Right ventricle myocardium superior (tissue), 1 donor: Measurements from ENCODE around the gene MYOCD. TPM values are rescaled to one million over a fixed set of nuclear protein-coding genes. Genes with fewer than 3 reads are reported as not detected.
A peak's percentile ranks its signal among the peaks of the same experiment; 100 is the strongest.
"Not testable (repeated sequence)": the region's sequence is repeated elsewhere in the genome, so short reads cannot be mapped to it uniquely, and the experiment has no call there.

ENCODE experiments used
- ATAC-seq: fragments of 200-7000 bp; cut with Tn5 transposase; one replicate; pipeline ENCODE4 v1.9.1; 2020; ENCODE audit warnings: mild to moderate bottlenecking; ENCODE audit not compliant: poor library complexity
- DNase-seq: peaks from one replicate; pipeline ENCODE4 v3.0.0-alpha.2; 2020
- intact Hi-C: fragments of 100-400 bp; cut with DNase I; formaldehyde crosslinking; loops from one replicate; pipeline ENCODE4 v1.11.2; 2022
- long read RNA-seq: library from polyadenylated mRNA; unstranded; transcript quantifications from one replicate; pipeline ENCODE4 v2.0.0, GENCODE V29; 2021
- total RNA-seq: library from RNA; stranded (reverse); fragmentation: NEBNext Ultra II Directional; extraction: Animal tissue kit (Norgen Biotek cat#: 25700); gene quantifications from one replicate; pipeline ENCODE4 v1.2.1, GENCODE V29; 2021
- donor health status: DM: no; HTN: yes; CAD: no; lungs with severe emphysema.

Gene MYOCD
- total RNA-seq = 33.7 TPM
- long read RNA-seq, partial matches to known transcripts = 7 of 15 reads
- long read RNA-seq, other reads (novel, unspliced or antisense) = 8 of 15 reads

- intact Hi-C loops = loop anchor here (2.0 to 10.0 kb wide), 5 partner anchors 77 to 481 kb away; no protein-coding TSS in a partner anchor
Observed at GRCh38 chr17:12665263-12666210, at the start of gene MYOCD. MYOCD (plus strand) TSS chr17:12665890; CDS start chr17:12666189, 299 bp downstream.

DNA sequence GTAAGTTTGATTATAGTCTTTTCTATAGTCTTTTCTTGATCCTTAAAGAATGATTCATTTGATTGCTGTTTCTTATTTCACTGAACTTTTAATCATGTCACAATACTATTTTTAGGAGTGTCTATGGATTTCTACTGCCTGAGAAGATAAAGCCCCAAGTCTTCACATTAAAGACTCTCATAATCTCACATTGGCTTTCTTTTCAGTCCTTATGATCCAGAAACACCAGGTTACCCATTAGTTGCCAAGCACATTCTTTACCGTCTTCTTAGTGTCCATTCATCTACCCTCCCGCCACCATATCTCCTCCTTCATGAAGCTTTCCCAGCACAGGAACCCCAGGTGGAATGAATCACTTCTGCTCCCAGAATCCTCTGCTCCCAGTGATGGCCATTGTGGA is 49.5 kb upstream of the MYOCD start:
- intact Hi-C loops = no loop called here
- ATAC-seq (no peak), DNase-seq (no peak)

More at GRCh38 chr17:12665263-12666210, at the start of gene MYOCD:
- DNase-seq (peak; percentile 70), ATAC-seq (peak; percentile 72)

GRCh38 chr17:12618557-12618956 is 47.1 kb upstream of the MYOCD start:
- no peak for DNase-seq
- intact Hi-C loops = no loop called here

DNA sequence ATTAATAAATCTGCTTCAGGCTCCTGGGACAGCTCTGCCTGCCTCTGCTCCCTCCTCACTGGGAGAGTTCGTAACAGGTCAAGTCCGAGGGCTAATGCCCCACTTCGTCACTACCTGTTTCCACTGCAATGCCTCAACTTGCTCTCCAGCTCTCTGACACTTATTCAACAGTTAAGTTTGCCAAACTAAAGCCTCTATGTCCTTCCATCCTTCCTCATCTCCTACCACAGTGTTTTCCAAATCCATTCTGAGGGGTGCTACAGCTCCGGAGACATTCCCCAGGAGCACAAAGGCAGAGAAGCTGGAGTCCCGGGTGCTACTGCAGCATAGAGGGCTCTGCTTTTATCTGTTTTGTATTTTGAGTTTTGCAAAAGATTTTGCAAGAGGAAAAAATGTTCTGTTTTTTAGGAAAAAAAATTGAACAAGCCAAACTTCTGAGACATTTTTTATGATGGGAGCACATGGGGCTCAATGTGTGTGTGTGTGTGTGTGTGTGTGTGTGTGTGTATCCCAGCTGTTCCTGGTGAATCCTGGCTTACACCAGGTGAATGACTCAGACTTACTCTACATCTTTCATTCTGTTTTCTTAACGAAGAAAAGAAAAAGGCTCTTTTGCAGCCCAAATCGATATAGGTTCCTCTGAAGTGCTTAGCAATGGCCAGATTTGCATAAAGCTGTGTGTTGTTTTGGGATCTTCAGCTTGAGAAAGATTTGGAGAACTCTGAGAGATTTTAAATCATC is 46.1 kb upstream of the MYOCD start:
- ATAC-seq (no peak), DNase-seq (no peak)
- intact Hi-C loops = no loop called here

More at GRCh38 chr17:12618557-12618956, 47.1 kb upstream of the MYOCD start:
- ATAC-seq = no peak

DNA sequence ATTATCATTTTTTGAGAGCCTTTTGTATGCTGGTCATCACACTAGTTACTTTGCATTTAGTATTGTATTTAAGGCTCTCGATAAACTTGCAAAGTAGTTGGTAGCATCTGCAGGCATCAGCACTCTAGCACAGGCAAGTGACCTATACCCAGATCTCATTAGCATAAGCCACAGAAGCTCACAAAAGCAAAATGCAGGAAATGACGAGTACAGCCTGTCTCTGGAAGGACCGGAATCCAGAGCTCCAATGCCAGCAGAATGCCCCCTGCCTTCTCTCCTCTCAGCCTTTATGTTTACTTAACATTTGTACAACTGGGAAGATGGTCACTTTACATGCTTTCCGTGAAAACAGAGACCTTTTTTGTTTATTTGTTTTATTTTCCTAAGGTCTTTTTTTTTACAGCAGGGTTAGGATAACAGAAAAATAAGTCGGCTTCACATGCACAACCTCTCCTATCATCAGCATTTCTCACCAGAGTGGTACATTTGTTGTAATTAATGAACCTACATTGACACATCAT is 45.4 kb upstream of the MYOCD start:
- DNase-seq (no peak), ATAC-seq (no peak)
- intact Hi-C loops = no loop called here

DNA sequence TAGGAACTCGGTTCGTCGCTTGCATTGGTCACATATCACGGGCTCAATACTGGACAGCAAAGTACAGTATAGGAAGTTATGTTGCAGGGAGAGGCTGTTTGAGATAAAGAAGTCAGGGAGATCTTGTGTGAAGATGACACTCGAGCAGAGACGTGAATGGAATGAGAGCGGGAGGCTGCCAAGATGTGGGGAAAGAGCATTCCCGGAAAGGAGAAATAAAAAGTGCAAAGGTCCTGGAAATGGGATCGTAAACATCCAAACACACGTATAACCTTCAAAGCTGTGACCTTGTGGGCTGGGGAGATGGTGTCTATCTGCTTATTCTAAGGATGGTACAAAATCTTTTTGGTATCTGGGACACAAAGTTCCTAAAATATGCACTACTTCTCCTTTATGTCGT is 43.0 kb upstream of the MYOCD start:
- intact Hi-C loops = no loop called here
- no peak for DNase-seq
- no peak for ATAC-seq

- DNase-seq (no peak), ATAC-seq (peak; percentile 59)
- intact Hi-C loops = no loop called here
Observed at GRCh38 chr17:12623220-12623848, 42.4 kb upstream of the MYOCD start.

DNA sequence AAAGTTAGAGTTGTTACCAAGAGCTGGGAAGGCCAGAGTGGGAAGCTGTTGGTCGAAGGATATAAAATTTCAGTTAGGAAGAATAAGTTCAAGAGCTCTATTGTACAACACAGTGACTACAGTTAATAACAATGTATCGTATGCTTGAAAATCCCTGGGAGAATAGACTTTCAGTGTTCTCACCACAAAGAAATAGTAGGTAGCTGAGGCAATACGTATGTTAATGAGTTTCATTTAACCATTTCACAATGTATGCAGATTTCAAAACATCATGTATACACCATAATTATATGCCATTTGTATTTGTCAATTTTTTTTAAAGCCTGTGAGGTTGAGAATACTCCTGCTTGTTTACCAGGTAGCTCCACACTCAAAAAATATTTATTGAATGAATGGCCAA is 41.5 kb upstream of the MYOCD start:
- no peak for DNase-seq
- no peak for ATAC-seq
- intact Hi-C loops = no loop called here

DNA sequence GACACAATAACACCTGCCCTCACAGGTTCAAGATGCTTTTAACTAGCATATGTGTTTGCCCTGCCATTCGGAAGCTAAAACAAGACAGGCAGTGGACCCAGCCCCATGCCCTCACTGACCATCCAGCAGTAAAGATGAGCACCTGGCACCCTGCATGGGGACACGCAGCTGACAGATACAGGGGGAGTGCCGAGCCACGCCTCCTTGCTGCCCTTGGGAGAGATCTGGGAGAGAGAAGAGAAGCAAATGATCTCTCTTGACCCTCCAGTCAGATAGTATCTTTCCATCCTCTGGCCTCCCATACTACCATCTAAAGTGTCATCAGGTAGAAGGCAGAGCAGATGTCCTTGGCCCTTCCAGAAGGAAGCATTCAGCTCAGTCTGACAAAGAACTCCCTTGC is 40.6 kb upstream of the MYOCD start:
- DNase-seq = no peak
- intact Hi-C loops = no loop called here
- ATAC-seq = no peak

- intact Hi-C loops = no loop called here
- no peak for DNase-seq
Observed at GRCh38 chr17:12627177-12627629, 38.5 kb upstream of the MYOCD start.

DNA sequence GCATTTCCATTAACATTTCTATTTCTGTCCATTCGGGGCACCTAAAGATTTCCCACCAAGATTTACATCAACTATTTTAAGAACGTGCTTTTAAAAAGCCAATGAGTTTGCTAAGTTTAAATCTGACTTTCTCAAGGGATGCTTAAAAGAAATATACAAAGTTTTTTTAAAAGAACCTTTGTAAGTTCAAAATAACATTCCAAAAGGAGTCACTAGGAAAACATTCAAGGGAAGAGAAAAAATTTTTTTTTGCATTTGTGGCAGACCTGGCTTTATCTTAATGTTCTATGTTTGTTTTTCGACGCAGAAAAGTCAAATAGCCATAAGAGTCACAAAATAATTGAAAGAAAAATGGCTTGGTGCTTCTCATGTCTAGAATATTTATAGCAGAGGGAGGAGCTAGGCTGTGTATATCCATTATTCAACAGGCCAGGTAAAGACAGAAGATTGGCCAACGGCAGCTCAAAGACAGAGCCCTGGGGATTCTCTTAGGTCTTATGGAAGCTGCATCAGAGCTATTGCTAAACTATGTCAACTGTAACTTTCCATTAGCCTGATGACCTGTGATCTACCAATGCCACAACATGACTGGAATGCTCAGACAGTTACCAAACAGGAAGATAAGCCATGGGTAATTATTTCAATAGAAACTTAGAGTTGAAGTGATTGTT is 37.8 kb upstream of the MYOCD start:
- DNase-seq (no peak), ATAC-seq (no peak)
- intact Hi-C loops = no loop called here

More at GRCh38 chr17:12627177-12627629, 38.5 kb upstream of the MYOCD start:
- ATAC-seq = peak; percentile 39

DNA sequence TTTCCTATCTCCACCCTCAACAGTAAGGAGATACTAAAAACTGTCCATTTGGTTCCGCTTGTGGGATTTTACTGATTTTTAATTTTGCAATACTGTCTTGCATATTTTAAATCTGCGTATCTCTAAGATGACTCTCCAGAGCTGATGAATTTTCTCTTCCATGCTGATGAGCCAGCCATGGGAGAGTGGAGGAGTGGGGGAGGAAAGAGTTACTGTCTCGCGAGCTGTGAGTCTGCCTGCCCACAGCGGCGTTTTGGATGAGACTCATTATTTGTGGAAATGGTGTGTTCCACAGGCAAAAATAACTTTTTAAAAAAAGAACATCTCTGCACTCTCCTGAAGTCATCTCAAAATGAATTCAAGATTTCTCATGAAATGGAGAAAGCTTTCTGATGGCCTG is 34.6 kb upstream of the MYOCD start:
- intact Hi-C loops = no loop called here
- no peak for DNase-seq
- no peak for ATAC-seq

- intact Hi-C loops = no loop called here
- no peak for ATAC-seq
- no peak for DNase-seq
Observed at GRCh38 chr17:12632785-12633184, 32.9 kb upstream of the MYOCD start.

DNA sequence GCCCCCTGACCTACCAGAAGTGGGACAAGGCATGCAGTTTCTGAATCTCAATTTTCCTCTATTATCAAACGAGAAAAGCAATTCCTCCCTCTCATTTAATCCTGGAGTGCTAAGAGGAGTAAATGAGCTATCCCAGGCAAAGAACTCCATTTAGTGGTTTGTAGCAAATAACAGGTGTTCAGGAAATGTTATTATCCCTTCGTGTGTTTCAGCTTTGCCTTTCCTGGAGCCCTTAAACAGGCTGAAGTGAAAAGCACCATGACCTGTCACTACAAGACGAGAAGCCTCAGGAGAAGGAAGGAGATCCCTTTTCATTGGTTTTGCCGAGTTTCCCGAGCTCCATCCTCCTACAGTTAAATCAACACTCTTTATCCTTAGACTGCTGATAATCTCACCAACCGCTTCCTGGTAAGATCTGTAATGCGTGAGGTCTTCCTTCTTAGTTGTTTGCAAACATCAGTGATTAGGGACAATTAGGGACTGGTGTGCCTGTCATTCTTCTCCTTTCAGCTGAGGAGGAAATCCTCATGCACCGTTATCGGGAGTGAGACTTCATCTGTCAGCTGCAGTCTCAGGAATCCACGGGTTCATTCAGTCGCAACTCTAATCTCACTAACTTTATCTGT is 30.8 kb upstream of the MYOCD start:
- intact Hi-C loops = no loop called here
- ATAC-seq (no peak), DNase-seq (no peak)

DNA sequence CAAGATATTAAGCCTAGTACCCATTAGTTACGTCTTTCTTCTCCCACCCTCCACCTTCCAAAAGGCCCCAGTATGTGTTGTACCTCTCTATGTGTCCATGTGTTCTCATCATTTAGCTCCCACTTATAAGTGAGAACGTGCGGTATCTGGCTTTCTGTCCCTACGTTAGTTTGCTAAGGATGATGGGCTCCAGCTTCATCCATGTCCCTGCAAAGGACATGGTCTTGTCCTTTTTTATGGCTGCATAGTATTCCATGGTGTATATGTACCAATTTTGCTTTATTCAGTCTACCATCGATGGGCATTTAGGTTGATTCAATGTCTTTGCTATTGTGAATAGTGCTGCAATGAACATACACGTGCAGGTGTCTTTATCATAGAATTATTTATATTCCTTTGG is 29.7 kb upstream of the MYOCD start:
- ATAC-seq, intact Hi-C loops, DNase-seq: not testable (repeated sequence)

DNA sequence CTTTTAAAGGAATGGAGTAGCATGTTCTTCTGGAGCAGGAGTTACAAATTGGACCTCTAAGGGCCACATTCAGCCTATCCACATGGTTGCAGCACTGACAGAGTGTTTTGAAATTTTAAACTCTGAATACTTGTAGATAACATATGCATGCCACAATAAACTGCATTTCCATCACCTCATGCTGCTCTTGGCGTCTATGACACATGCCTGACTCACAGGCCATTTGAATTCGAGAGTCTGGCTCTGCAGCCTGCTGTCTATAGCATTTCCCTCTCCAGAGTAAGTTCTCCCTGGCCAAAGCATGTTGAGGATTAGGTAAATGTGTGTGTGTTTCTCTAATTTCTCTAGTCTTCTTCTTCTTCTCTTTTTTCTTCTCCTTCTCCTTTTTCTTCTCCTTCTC is 28.7 kb upstream of the MYOCD start:
- ATAC-seq = no peak
- DNase-seq = no peak
- intact Hi-C loops = no loop called here

DNA sequence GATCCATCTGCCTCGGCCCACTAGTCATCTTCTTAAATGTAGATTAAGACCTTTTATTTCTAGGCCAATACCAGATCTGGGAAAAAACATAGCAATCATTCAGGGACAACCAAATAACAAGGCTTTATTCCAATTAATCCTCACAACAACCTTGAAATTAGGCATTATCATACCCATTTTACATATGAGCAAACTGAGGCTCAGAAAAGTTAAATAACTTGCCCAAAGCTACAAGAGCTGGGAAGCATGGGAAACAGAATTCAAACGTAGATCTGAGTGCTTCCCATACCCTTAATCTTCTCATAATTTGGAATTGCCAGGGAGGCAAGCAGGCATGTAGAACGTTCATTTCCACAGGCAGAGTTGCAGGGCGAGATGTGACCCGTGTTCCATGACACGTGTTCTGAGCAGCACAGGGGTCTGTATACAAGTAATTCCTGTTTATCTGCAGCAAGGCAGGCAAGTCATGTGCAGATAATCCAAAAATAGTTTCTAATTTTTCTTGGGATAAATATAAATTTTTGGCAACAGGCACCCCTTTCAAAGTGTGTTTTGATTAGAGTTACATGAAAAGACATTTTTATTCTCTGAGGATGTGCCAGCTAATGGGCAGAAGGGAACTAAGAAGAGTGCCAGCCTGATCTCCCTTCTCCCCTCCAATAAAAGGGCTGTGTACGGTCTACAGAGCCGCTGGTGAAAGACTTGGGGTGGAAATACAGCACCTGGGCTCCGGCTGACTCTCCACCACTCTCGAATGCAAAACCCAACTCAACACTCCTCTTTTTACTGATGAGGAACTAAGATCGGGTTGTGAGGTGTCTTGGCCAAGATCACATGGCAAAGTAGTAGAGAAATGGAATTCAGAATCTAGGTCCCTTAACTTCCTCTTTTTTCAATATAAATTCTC is 27.7 kb upstream of the MYOCD start:
- DNase-seq (no peak), ATAC-seq (peak; percentile 29)
- intact Hi-C loops = no loop called here
